Ascending aorta (tissue), 2 donors: ENCODE measurements around the gene MTA3. TPM values are rescaled to one million over a fixed set of nuclear protein-coding genes. Genes with fewer than 3 reads are reported as not detected.

Source experiments
- DNase-seq, 2 donors: peaks; one replicate each; pipeline ENCODE4 v3.0.0-alpha.2; 2019; ENCODE audit warnings: low spot score in 2 of 2
- H3K27ac ChIP-seq, 2 donors: fragments of 200-600 bp; sonication (generic); one replicate each; pipeline ENCODE4 v1.5.1; 2016 to 2017; ENCODE audit warnings: mild to moderate bottlenecking in 1 of 2
- H3K27me3 ChIP-seq: fragments of 200-600 bp; sonication (generic); one replicate; pipeline ENCODE4 v1.5.1; 2017
- H3K36me3 ChIP-seq, 2 donors: fragments of 200-600 bp; sonication (generic); one replicate each; pipeline ENCODE4 v1.5.1; 2016
- H3K4me1 ChIP-seq, 2 donors: fragments of 200-600 bp; sonication (generic); one replicate each; pipeline ENCODE4 v1.5.1; 2016 to 2017; ENCODE audit warnings: mild to moderate bottlenecking in 1 of 2
- H3K4me3 ChIP-seq, 2 donors: fragments of 200-600 bp; sonication (generic); one replicate each; pipeline ENCODE4 v1.5.1; 2016 to 2017; ENCODE audit warnings: mild to moderate bottlenecking in 1 of 2
- H3K9me3 ChIP-seq, 2 donors: fragments of 200-600 bp; sonication (generic); one replicate each; pipeline ENCODE4 v1.5.1; 2016
- CTCF ChIP-seq, 3 experiments: fragments of 200-600 bp in 2 of 3; fragments of 450-650 bp in 1 of 3; sonication (generic) in 2 of 3; IDR thresholded peaks; one replicate each; pipeline ENCODE4 v1.5.1; 2016 to 2019; ENCODE audit warnings: antibody characterized with exemption in 3 of 3, mild to moderate bottlenecking in 1 of 3, moderate library complexity in 1 of 3
- intact Hi-C: fragments of 100-400 bp; cut with DNase I; formaldehyde crosslinking; loops from one replicate; pipeline ENCODE4 v1.15.1; 2023
- total RNA-seq: library from RNA; depleted of rRNA; stranded (reverse); fragments of >200 nt; gene quantifications from one replicate; pipeline ENCODE4 v1.1.0, GENCODE V29; 2016

MTA3 gene
- total RNA-seq, 1 donor from 2014 or later: 59.2 TPM

GRCh38 chr2:42537493-42537892 lies 30.9 kb upstream of the MTA3 start:
- H3K4me3 ChIP-seq: no peak overlapping the region
- no peaks in the 10 kb centered on the region for H3K9me3 ChIP-seq
- H3K36me3 ChIP-seq: no peaks in the 10 kb centered on the region
- DNase-seq: no peak
- H3K4me1 ChIP-seq: no peaks in the 10 kb centered on the region
- no peak overlapping the region for H3K27ac ChIP-seq
- intact Hi-C loops: no loop called here
- H3K27me3 ChIP-seq: no peaks in the 10 kb centered on the region
- TF ChIP-seq CTCF (IDR thresholded peaks at IDR 0.05): no peak

DNA sequence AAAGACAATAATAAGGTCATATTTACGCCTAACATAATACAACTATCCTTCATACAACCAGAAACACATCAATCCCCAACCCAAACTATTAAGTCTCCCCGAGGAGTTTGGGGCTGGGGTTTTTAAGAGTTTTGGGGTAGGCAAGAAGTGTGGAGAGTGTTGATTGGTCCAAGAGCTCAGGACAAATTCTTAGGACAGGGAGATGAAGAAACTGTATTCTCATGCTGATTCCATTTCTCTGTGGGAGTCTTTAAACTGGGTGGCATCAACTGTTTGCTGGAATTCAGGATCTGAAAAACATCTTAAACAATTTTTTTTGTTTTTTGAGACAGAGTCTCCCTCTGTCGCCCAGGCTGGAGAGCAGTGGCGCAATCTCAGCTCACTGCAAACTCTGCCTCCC lies 25.6 kb upstream of the MTA3 start:
- Histone ChIP-seq H3K36me3 (no peaks in the 10 kb centered on the region), H3K4me3 (no peak overlapping the region), H3K9me3 (no peaks in the 10 kb centered on the region), H3K4me1 (no peaks in the 10 kb centered on the region), H3K27me3 (no peaks in the 10 kb centered on the region), H3K27ac (no peak overlapping the region)
- TF ChIP-seq CTCF (IDR thresholded peaks at IDR 0.05): no peak
- no peak for DNase-seq
- intact Hi-C loops: no loop called here

- Histone ChIP-seq H3K27me3 (no peaks in the 10 kb centered on the region), H3K27ac (no peak overlapping the region), H3K36me3 (no peaks in the 10 kb centered on the region), H3K9me3 (no peaks in the 10 kb centered on the region), H3K4me3 (no peak overlapping the region), H3K4me1 (no peaks in the 10 kb centered on the region)
- intact Hi-C loops: no loop called here
- TF ChIP-seq CTCF (IDR thresholded peaks at IDR 0.05): no peak
- no peak for DNase-seq
These were observed 23.3 kb upstream of the MTA3 start for GRCh38 chr2:42545023-42545721.

DNA sequence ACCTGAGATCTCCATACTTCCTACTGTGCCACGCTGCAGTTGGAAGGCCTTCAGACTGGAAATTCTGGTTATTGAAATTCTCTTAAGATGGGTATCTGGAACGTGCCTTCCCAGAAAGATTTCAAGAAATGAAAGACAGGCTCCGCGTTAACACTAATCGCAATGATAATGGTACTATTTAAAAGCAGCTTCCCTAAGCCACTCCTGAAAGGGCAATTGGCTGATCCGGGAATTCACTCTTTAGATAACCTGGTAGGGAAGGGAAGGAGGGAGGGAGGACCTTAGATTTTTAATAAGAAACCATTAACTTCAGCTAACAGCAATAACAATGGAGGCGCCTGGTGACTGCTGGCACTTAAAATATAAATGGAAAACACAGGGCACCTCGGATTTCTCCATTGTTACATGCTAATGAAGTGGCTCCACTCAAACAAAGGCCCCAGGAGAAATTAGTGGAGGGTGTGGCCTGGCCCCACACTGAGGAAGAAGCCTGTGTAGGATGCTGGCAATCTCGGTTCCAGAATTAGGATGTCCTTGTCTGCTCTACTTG lies 22.5 kb upstream of the MTA3 start:
- Histone ChIP-seq H3K36me3 (no peaks in the 10 kb centered on the region), H3K27me3 (no peaks in the 10 kb centered on the region), H3K27ac (no peak overlapping the region), H3K9me3 (no peaks in the 10 kb centered on the region), H3K4me1 (no peaks in the 10 kb centered on the region), H3K4me3 (no peak overlapping the region)
- intact Hi-C loops: no loop called here
- no peak for DNase-seq
- no peak for TF ChIP-seq CTCF (IDR thresholded peaks at IDR 0.05)

GRCh38 chr2:42547014-42547413 lies 21.4 kb upstream of the MTA3 start:
- Histone ChIP-seq H3K27ac (no peak overlapping the region), H3K9me3 (no peaks in the 10 kb centered on the region), H3K36me3 (no peaks in the 10 kb centered on the region), H3K4me3 (no peak overlapping the region), H3K4me1 (no peaks in the 10 kb centered on the region), H3K27me3 (no peaks in the 10 kb centered on the region)
- no peak for TF ChIP-seq CTCF (IDR thresholded peaks at IDR 0.05)
- intact Hi-C loops: no loop called here
- DNase-seq: no peak
